CD4-positive, alpha-beta T cell (primary cell): ENCODE data around the gene CYGB. TPM values are rescaled to one million over a fixed set of nuclear protein-coding genes. Genes with fewer than 3 reads are reported as not detected.

Experiments
- ATAC-seq: fragments of 200-7000 bp; cut with Tn5 transposase; one replicate; pipeline ENCODE4 v1.10.0; 2022; ENCODE audit warnings: mild to moderate bottlenecking; ENCODE audit not compliant: poor library complexity
- CTCF ChIA-PET: fragments of 350-600 bp; sonication (Branson Sonifier 250); formaldehyde crosslinking; loops from one replicate; lab custom pipeline; 2021; ENCODE audit warnings: antibody characterized with exemption, inconsistent platforms; lab: Charles Lee
- POLR2A ChIA-PET: fragments of 350-600 bp; sonication (Branson Sonifier 250); formaldehyde crosslinking; loops from one replicate; lab custom pipeline; 2021; ENCODE audit warnings: antibody characterized with exemption, inconsistent platforms; lab: Charles Lee
- DNase-seq, 14 experiments: peaks; one replicate each; pipeline ENCODE4 v3.0.0-alpha.2; 2013 to 2020; ENCODE audit warnings: mixed read lengths in 2 of 14
- H3K27ac ChIP-seq, 2 donors: one replicate each; pipeline versions ENCODE4 v1.5.1 to v1.7.0; 2013; ENCODE audit warnings: low read length in 2 of 2, low read depth in 1 of 2, mild to moderate bottlenecking in 1 of 2
- H3K27me3 ChIP-seq, 2 experiments: 1 replicate in 1 of 2; 2 replicates in 1 of 2; pipeline versions ENCODE4 v1.6.1 to v1.7.0; 2013; ENCODE audit warnings: low read length in 2 of 2, control low read depth in 1 of 2, mild to moderate bottlenecking in 1 of 2, moderate library complexity in 1 of 2; ENCODE audit not compliant: insufficient read depth in 2 of 2, control insufficient read depth in 1 of 2
- H3K36me3 ChIP-seq: one replicate; pipeline ENCODE4 v1.6.1; 2013; ENCODE audit warnings: low read length, control low read depth; ENCODE audit not compliant: insufficient read depth
- H3K4me1 ChIP-seq: one replicate; pipeline ENCODE4 v1.6.1; 2013; ENCODE audit warnings: low read length, control low read depth; ENCODE audit not compliant: insufficient read depth
- H3K4me3 ChIP-seq: one replicate; pipeline ENCODE4 v1.5.1; 2013; ENCODE audit warnings: mild to moderate bottlenecking, low read length, moderate library complexity
- H3K9me3 ChIP-seq, 2 experiments: 1 replicate in 1 of 2; 2 replicates in 1 of 2; pipeline versions ENCODE4 v1.6.1 to v1.7.0; 2013; ENCODE audit warnings: low read length in 2 of 2, mild to moderate bottlenecking in 2 of 2, control low read depth in 1 of 2, moderate library complexity in 1 of 2; ENCODE audit not compliant: control insufficient read depth in 1 of 2, insufficient read depth in 1 of 2
- H3K27ac Mint-ChIP-seq: one replicate; pipeline ENCODE4 v1.8.0; 2020; ENCODE audit warnings: mixed read lengths
- H3K27me3 Mint-ChIP-seq: one replicate; pipeline ENCODE4 v1.8.0; 2021; ENCODE audit warnings: mixed read lengths
- H3K36me3 Mint-ChIP-seq: one replicate; pipeline ENCODE4 v1.8.0; 2021; ENCODE audit warnings: low read depth, mixed read lengths
- H3K4me1 Mint-ChIP-seq: one replicate; pipeline ENCODE4 v1.8.0; 2021; ENCODE audit warnings: low read depth, mixed read lengths
- H3K4me3 Mint-ChIP-seq: one replicate; pipeline ENCODE4 v1.8.0; 2020; ENCODE audit warnings: mild to moderate bottlenecking, mixed read lengths
- H3K9me3 Mint-ChIP-seq: one replicate; pipeline ENCODE4 v1.8.0; 2020; ENCODE audit warnings: mixed read lengths
- intact Hi-C, 2 experiments: fragments of 100-400 bp; cut with DNase I in 1 of 2; cut with micrococcal nuclease in 1 of 2; formaldehyde crosslinking; loops; one replicate each; pipeline versions ENCODE4 v1.15.1 to v1.9.0; 2023 to 2025; cut with DNase I, micrococcal nuclease
- total RNA-seq, 174 experiments: library from RNA in 2 of 174; stranded (reverse) in 2 of 174; gene quantifications; one replicate each; pipeline ENCODE4 v1.2.3 and lab custom pipeline; 2021 to 2026
- TF ChIP-seq, protein P1 (sequence below): fragments of 200-600 bp; IDR thresholded peaks from one replicate; pipeline ENCODE4 v1.8.0; 2022; ENCODE audit warnings: antibody characterized with exemption, mild to moderate bottlenecking

The CYGB gene
- total RNA-seq, 2 experiments from 2014 or later: not detected

DNA sequence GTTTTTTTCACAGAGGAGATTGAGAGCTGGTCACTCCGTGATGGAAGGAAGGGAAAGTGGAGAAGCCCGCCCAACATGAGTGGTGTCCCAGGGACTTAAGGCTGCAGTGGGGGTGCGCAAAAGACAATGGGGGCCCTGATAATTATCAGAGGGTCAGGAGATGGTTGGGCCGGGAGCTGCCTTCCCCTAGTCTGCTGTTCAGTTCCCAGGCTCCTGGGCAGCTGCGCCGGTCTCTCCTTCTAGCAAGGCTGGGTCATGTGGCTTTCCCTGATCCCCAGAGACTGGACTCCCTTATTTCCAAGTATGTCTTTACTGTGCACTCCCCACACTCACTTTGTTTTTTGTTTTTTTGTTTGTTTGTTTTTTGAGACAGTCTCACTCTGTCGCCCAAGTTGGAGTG is 16.2 kb downstream of the CYGB start:
- H3K36me3 Mint-ChIP-seq: no peaks in the 10 kb centered on the region
- Histone ChIP-seq H3K27ac (no peak overlapping the region), H3K4me1 (peaks cover 42% of the 10 kb centered on the region), H3K9me3 (no peaks in the 10 kb centered on the region), H3K36me3 (no peaks in the 10 kb centered on the region), H3K4me3 (no peak overlapping the region), H3K27me3 (no peaks in the 10 kb centered on the region)
- DNase-seq (no peak), ATAC-seq (no peak)
- TF ChIP-seq, protein P1, sequence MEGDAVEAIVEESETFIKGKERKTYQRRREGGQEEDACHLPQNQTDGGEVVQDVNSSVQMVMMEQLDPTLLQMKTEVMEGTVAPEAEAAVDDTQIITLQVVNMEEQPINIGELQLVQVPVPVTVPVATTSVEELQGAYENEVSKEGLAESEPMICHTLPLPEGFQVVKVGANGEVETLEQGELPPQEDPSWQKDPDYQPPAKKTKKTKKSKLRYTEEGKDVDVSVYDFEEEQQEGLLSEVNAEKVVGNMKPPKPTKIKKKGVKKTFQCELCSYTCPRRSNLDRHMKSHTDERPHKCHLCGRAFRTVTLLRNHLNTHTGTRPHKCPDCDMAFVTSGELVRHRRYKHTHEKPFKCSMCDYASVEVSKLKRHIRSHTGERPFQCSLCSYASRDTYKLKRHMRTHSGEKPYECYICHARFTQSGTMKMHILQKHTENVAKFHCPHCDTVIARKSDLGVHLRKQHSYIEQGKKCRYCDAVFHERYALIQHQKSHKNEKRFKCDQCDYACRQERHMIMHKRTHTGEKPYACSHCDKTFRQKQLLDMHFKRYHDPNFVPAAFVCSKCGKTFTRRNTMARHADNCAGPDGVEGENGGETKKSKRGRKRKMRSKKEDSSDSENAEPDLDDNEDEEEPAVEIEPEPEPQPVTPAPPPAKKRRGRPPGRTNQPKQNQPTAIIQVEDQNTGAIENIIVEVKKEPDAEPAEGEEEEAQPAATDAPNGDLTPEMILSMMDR: no peak
- peaks cover 24% of the 10 kb centered on the region for H3K4me1 Mint-ChIP-seq
- H3K27ac Mint-ChIP-seq: no peak overlapping the region
- ChIA-PET POLR2A (no interaction called here), CTCF (interaction anchor here (2.8 to 3.6 kb wide), 2 partner anchors 102 to 160 kb away, joined by 20 to 60 read pairs; no protein-coding TSS in a partner anchor)
- H3K4me3 Mint-ChIP-seq: no peak overlapping the region
- H3K9me3 Mint-ChIP-seq: no peaks in the 10 kb centered on the region
- intact Hi-C loops: no loop called here
- H3K27me3 Mint-ChIP-seq: no peaks in the 10 kb centered on the region

DNA sequence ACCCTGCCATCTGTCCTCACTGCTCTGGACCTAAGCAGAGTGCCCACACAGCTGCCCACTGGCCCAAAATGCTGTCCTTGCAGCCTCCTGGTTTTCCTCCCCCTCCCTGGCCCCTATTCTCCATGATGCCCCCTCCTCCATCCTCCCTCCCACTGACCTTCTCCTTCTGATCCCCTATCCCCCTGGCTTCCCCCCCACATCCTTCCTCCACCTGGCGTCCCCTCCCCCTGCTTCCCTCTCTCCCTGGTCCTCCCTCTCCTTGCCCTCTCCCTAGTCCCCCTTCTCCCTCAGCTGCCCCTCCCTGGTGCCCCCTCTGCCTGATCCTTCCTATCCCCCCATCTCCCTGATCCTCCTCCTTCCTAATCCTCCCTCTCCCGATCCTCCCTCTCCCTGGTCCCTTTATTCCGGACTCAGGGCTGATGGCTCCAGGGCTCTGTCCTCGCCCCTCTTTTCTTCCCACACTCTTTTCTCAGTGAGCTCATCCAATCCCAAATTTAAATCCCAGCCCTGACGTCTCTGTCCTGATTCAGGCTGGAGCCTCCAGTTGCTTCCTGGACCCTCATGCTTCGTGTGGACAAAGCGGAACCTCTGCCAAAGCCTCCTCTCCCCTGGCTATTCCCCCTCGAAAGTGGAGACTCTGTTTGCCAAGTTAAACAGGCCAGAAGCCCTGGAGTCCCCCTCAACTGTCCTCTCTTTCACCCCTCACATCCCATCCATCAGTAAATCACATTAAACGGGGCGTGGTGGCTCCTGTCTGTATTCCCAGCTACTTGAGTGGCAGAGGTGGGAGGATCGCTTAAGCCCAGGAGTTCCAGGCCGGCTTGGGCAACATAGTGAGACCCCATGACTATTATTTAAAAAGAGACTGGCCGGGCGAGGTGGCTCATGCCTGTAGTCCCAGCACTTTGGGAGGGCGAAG is 18.2 kb downstream of the CYGB start:
- H3K4me3 Mint-ChIP-seq: no peak overlapping the region
- Histone ChIP-seq H3K4me1 (peaks cover 61% of the 10 kb centered on the region), H3K27ac (no peak overlapping the region), H3K4me3 (no peak overlapping the region), H3K27me3 (no peaks in the 10 kb centered on the region), H3K9me3 (no peaks in the 10 kb centered on the region), H3K36me3 (no peaks in the 10 kb centered on the region)
- intact Hi-C loops: loop anchor here in 1 of 2 experiments (5.0 kb wide), 1 partner anchor 38 kb away; no protein-coding TSS in a partner anchor
- peaks cover 36% of the 10 kb centered on the region for H3K4me1 Mint-ChIP-seq
- H3K36me3 Mint-ChIP-seq: no peaks in the 10 kb centered on the region
- ATAC-seq (no peak), DNase-seq (no peak)
- peak overlapping the region; percentile 39 for H3K27ac Mint-ChIP-seq
- CTCF ChIA-PET: interaction anchor here (0.7 to 1.6 kb wide), 2 partner anchors 105 to 756 kb away, joined by 3 to 5 read pairs; no protein-coding TSS in a partner anchor
- no peaks in the 10 kb centered on the region for H3K9me3 Mint-ChIP-seq
- POLR2A ChIA-PET: no interaction called here
- no peaks in the 10 kb centered on the region for H3K27me3 Mint-ChIP-seq
- TF ChIP-seq, protein P1: no peak

DNA sequence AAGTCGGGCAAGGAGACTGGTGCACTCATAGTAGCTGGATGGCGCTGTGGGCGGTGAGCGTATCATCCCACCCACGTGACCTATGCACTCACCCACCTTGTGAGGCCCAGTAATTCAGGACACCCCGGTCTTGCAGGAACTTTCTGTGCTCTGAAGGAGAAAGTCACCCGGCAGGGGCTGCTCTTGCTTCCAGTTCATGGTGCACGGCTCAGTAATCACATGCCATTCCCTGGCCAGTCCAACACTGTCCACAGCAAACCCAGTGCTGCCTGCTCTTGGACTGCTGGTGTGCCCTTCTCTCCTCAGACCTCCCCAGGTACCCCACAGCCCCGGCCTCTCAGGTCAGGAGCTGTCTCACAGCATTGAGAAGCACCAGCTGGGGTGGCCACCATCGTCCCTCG is 19.9 kb downstream of the CYGB start:
- H3K27ac ChIP-seq: peak overlapping the region in 1 of 2 donors; percentile 44
- peaks cover 37% of the 10 kb centered on the region for H3K4me1 Mint-ChIP-seq

More for the DNA sequence above, 19.9 kb downstream of the CYGB start:
- DNase-seq (peak in 1 of 14 experiments; percentile 47), ATAC-seq (no peak)
- Mint-ChIP-seq H3K9me3 (no peaks in the 10 kb centered on the region), H3K27me3 (no peaks in the 10 kb centered on the region), H3K36me3 (no peaks in the 10 kb centered on the region), H3K4me3 (no peak overlapping the region), H3K27ac (peak overlapping the region; percentile 82)
- Histone ChIP-seq H3K4me1 (peaks cover 67% of the 10 kb centered on the region), H3K4me3 (no peak overlapping the region), H3K27me3 (no peaks in the 10 kb centered on the region), H3K9me3 (no peaks in the 10 kb centered on the region), H3K36me3 (no peaks in the 10 kb centered on the region)
- TF ChIP-seq, protein P1: no peak
- ChIA-PET POLR2A (interaction anchor here (0.6 kb wide), 1 partner anchor 42 kb away, joined by 3 read pairs; no protein-coding TSS in a partner anchor), CTCF (interaction anchor here (1.6 kb wide), 1 partner anchor 106 kb away, joined by 5 read pairs; no protein-coding TSS in a partner anchor)
- intact Hi-C loops: loop anchor here in 1 of 2 experiments (5.0 kb wide), 1 partner anchor 40 kb away; no protein-coding TSS in a partner anchor
